ENCODE measurements around the gene PLK2. TPM values are rescaled to one million over a fixed set of nuclear protein-coding genes. Genes with fewer than 3 reads are reported as not detected.

PLK2 gene
- total RNA-seq (2022) (31.9 and 39.2 TPM in 2 replicates), Bru-seq, nascent RNA (percentile 96 among the genes with signal in this experiment), BruChase-seq, experiment 1, labeled RNA remaining after a 2-hour chase (percentile 89 among the genes with signal in this experiment), BruChase-seq, experiment 2, labeled RNA remaining after a 6-hour chase (percentile 76 among the genes with signal in this experiment)
- long read RNA-seq, transcript PLK2-201 (14 exons, 2,960 nt) = major isoform, 47 of 53 reads
- long read RNA-seq, partial matches to known transcripts = 0 of 53 reads
- long read RNA-seq, other reads (novel, unspliced or antisense) = 6 of 53 reads

- ChIA-PET CTCF (interaction anchor here (0.7 to 3.2 kb wide), 7 partner anchors 570 to 1162 kb away, joined by 3 to 33 read pairs (median 8); no protein-coding TSS in a partner anchor), POLR2A (interaction anchor here (0.6 kb wide), 1 partner anchor 810 kb away, joined by 3 read pairs; no protein-coding TSS in a partner anchor)
- peak; percentile 91 to 94 for DNase-seq
- Histone ChIP-seq H3K27me3 (replicated peaks; ENCODE audit: control insufficient read depth, insufficient read depth, low read length) (no peaks in the 10 kb centered on the region), H3K9me3 (no peaks in the 10 kb centered on the region), H3K4me1 (peaks cover 17% of the 10 kb centered on the region), H3K4me3 (ENCODE audit: low read depth, low read length) (peak within 1 kb of the TSS; percentile 99), H3K36me3 (ENCODE audit: control insufficient read depth, insufficient read depth, low read length) (peaks cover 1% of the 10 kb centered on the region; the same call in 1 of the 2 replicates)
- H3K4me1 Mint-ChIP-seq (ENCODE audit: low read depth, unreplicated experiment) = peaks cover 24% of the 10 kb centered on the region
- peak within 1 kb of the TSS; percentile 94 for H3K27ac Mint-ChIP-seq (ENCODE audit: unreplicated experiment)
- peak within 1 kb of the TSS; percentile 94 for H3K4me3 Mint-ChIP-seq (ENCODE audit: unreplicated experiment)
- no peaks in the 10 kb centered on the region for H3K27me3 Mint-ChIP-seq (ENCODE audit: insufficient read depth, unreplicated experiment)
- intact Hi-C loops (cut with micrococcal nuclease; ENCODE audit: unreplicated experiment) = loop anchor here (1.0 to 10.0 kb wide), 10 partner anchors 118 to 1555 kb away; partner anchors contain the start of gene SETD9
- peak; percentile 37 to 73 for TF ChIP-seq CTCF (IDR thresholded peaks at IDR 0.05; ENCODE audit: insufficient read depth in 1 of 2, low read depth in 1 of 2, low read length in 1 of 2, severe bottlenecking in 1 of 2, unreplicated experiment in 1 of 2)
- H3K36me3 Mint-ChIP-seq (ENCODE audit: insufficient read depth, unreplicated experiment) = peaks cover 50% of the 10 kb centered on the region
- H3K9me3 Mint-ChIP-seq (ENCODE audit: unreplicated experiment) = no peaks in the 10 kb centered on the region
- no TSS peak for BruUV-seq (replicated peaks)
Measured at GRCh38 chr5:58460002-58460731, at the start of gene PLK2. Gene PLK2 (minus strand): TSS chr5:58460086. CDS start chr5:58459959, 127 bp downstream.

GRCh38 chr5:58507715-58508114 is 47.8 kb upstream of the PLK2 start:
- Mint-ChIP-seq H3K4me3 (ENCODE audit: unreplicated experiment) (no peak overlapping the region), H3K9me3 (ENCODE audit: unreplicated experiment) (no peaks in the 10 kb centered on the region), H3K4me1 (ENCODE audit: low read depth, unreplicated experiment) (peaks cover 11% of the 10 kb centered on the region), H3K36me3 (ENCODE audit: insufficient read depth, unreplicated experiment) (no peaks in the 10 kb centered on the region), H3K27me3 (ENCODE audit: insufficient read depth, unreplicated experiment) (peaks cover 5% of the 10 kb centered on the region), H3K27ac (ENCODE audit: unreplicated experiment) (no peak overlapping the region)
- CTCF ChIA-PET = no interaction called here
- H3K36me3 ChIP-seq (ENCODE audit: control insufficient read depth, insufficient read depth, low read length) = no peaks in the 10 kb centered on the region
- TF ChIP-seq CTCF (IDR thresholded peaks at IDR 0.05; ENCODE audit: insufficient read depth in 1 of 2, low read depth in 1 of 2, low read length in 1 of 2, severe bottlenecking in 1 of 2, unreplicated experiment in 1 of 2) = no peak
- intact Hi-C loops (cut with micrococcal nuclease; ENCODE audit: unreplicated experiment) = no loop called here
- no peak for DNase-seq
- peaks cover 6% of the 10 kb centered on the region for H3K9me3 ChIP-seq
- H3K4me1 ChIP-seq = peaks cover 5% of the 10 kb centered on the region
- POLR2A ChIA-PET = no interaction called here
- H3K4me3 ChIP-seq (ENCODE audit: low read depth, low read length) = no peak overlapping the region
- no peaks in the 10 kb centered on the region for H3K27me3 ChIP-seq (replicated peaks; ENCODE audit: control insufficient read depth, insufficient read depth, low read length)
- BruUV-seq (replicated peaks) = no TSS peak

GRCh38 chr5:58505971-58506640 is 46.2 kb upstream of the PLK2 start:
- POLR2A ChIA-PET = no interaction called here
- CTCF ChIA-PET = interaction anchor here (0.8 kb wide), 1 partner anchor 385 kb away, joined by 3 read pairs; no protein-coding TSS in a partner anchor
- H3K4me3 ChIP-seq (ENCODE audit: low read depth, low read length) = no peak overlapping the region
- Mint-ChIP-seq H3K4me1 (ENCODE audit: low read depth, unreplicated experiment) (peaks cover 17% of the 10 kb centered on the region), H3K36me3 (ENCODE audit: insufficient read depth, unreplicated experiment) (no peaks in the 10 kb centered on the region), H3K27me3 (ENCODE audit: insufficient read depth, unreplicated experiment) (peaks cover 5% of the 10 kb centered on the region), H3K4me3 (ENCODE audit: unreplicated experiment) (no peak overlapping the region), H3K27ac (ENCODE audit: unreplicated experiment) (no peak overlapping the region), H3K9me3 (ENCODE audit: unreplicated experiment) (no peaks in the 10 kb centered on the region)
- peaks cover 5% of the 10 kb centered on the region for H3K4me1 ChIP-seq
- DNase-seq = no peak
- H3K36me3 ChIP-seq (ENCODE audit: control insufficient read depth, insufficient read depth, low read length) = no peaks in the 10 kb centered on the region
- TF ChIP-seq CTCF (IDR thresholded peaks at IDR 0.05; ENCODE audit: insufficient read depth in 1 of 2, low read depth in 1 of 2, low read length in 1 of 2, severe bottlenecking in 1 of 2, unreplicated experiment in 1 of 2) = no peak
- BruUV-seq (replicated peaks) = no TSS peak
- intact Hi-C loops (cut with micrococcal nuclease; ENCODE audit: unreplicated experiment) = no loop called here
- H3K9me3 ChIP-seq = no peaks in the 10 kb centered on the region
- H3K27me3 ChIP-seq (replicated peaks; ENCODE audit: control insufficient read depth, insufficient read depth, low read length) = no peaks in the 10 kb centered on the region

Measured in Caco-2 (cell line).